Fibroblast of lung (primary cell): Measurements from ENCODE around the gene FGGY. TPM values are rescaled to one million over a fixed set of nuclear protein-coding genes. Genes with fewer than 3 reads are reported as not detected.

Source experiments
- DNase-seq, 2 donors: peaks; one replicate each; pipeline versions ENCODE4 v3.0.0 to v3.0.0-alpha.2; 2010; ENCODE audit warnings: low read depth in 2 of 2
- H2AFZ ChIP-seq: 2 replicates; pipeline ENCODE4 v1.5.1; 2012; ENCODE audit warnings: low read length, control low read depth, inconsistent platforms
- H3K27ac ChIP-seq: 2 replicates; pipeline ENCODE4 v1.5.1; 2011; ENCODE audit warnings: low read length, control low read depth; ENCODE audit not compliant: insufficient read depth
- H3K27me3 ChIP-seq: 2 replicates; pipeline ENCODE4 v1.5.1; 2011; ENCODE audit warnings: mild to moderate bottlenecking, low read length; ENCODE audit not compliant: control insufficient read depth, insufficient read depth
- H3K36me3 ChIP-seq: 2 replicates; pipeline ENCODE4 v1.5.1; 2011; ENCODE audit warnings: low read length; ENCODE audit not compliant: control insufficient read depth, insufficient read depth
- H3K4me1 ChIP-seq: 2 replicates; pipeline ENCODE4 v1.5.1; 2011; ENCODE audit warnings: low read length; ENCODE audit not compliant: control insufficient read depth, insufficient read depth; ENCODE audit errors: extremely low read depth
- H3K4me2 ChIP-seq: 2 replicates; pipeline ENCODE4 v1.5.1; 2011; ENCODE audit warnings: low read length, control low read depth; ENCODE audit not compliant: insufficient read depth; ENCODE audit errors: extremely low read depth
- H3K4me3 ChIP-seq, 4 experiments: fragments of 200-600 bp in 1 of 4; sonication (generic) in 1 of 4; replicated peaks in 1 of 4; 2 replicates each; pipeline ENCODE4 v1.5.1; 2011 to 2016; ENCODE audit warnings: low read length in 4 of 4, low read depth in 3 of 4, mild to moderate bottlenecking in 3 of 4, control low read depth in 2 of 4, inconsistent platforms in 1 of 4, mixed read lengths in 1 of 4; ENCODE audit not compliant: insufficient read depth in 1 of 4; ENCODE audit errors: control extremely low read depth in 1 of 4
- H3K79me2 ChIP-seq: 2 replicates; pipeline ENCODE4 v1.5.1; 2012; ENCODE audit warnings: mild to moderate bottlenecking, low read length, inconsistent platforms; ENCODE audit not compliant: control insufficient read depth, insufficient read depth
- H3K9ac ChIP-seq: 2 replicates; pipeline ENCODE4 v1.5.1; 2011; ENCODE audit warnings: mild to moderate bottlenecking, low read length, control low read depth; ENCODE audit not compliant: insufficient read depth
- H3K9me3 ChIP-seq: 2 replicates; pipeline ENCODE4 v1.5.1; 2012; ENCODE audit warnings: low read depth, low read length; ENCODE audit not compliant: control insufficient read depth, insufficient read depth
- H4K20me1 ChIP-seq: 2 replicates; pipeline ENCODE4 v1.5.1; 2011; ENCODE audit warnings: low read length; ENCODE audit not compliant: control insufficient read depth, insufficient read depth; ENCODE audit errors: extremely low read depth
- EZH2 ChIP-seq: IDR thresholded peaks from 2 replicates; pipeline ENCODE4 v1.5.1; 2012; ENCODE audit warnings: low read length, control low read depth, mild to moderate bottlenecking; ENCODE audit errors: missing control alignments
- polyA plus RNA-seq, 2 donors: library from polyadenylated mRNA; depleted of rRNA in 1 of 2; stranded (reverse) in 1 of 2; unstranded in 1 of 2; fragments of >200 nt; gene quantifications; 2 replicates each; pipeline ENCODE4 v1.2.1, GENCODE V29; 2011 to 2012; ENCODE audit warnings: missing spikeins in 1 of 2
- total RNA-seq: library from RNA; depleted of rRNA; stranded (reverse); fragments of >200 nt; gene quantifications from 2 replicates; pipeline ENCODE4 v1.2.1, GENCODE V29; 2014
- TF ChIP-seq, protein P1 (sequence below), 2 donors: IDR thresholded peaks in 1 of 2; conservative IDR thresholded peaks in 1 of 2; 1 replicate in 1 of 2; 2 replicates in 1 of 2; pipeline ENCODE4 v1.5.1; 2011 to 2012; ENCODE audit warnings: low read length in 2 of 2, control low read depth in 1 of 2, inconsistent platforms in 1 of 2, low read depth in 1 of 2, mild to moderate bottlenecking in 1 of 2

Gene FGGY
- total and polyA plus RNA-seq, 2 donors (not counting 1 experiment from before 2014, with no cell fraction given) = 9.5 to 32.4 TPM

DNA sequence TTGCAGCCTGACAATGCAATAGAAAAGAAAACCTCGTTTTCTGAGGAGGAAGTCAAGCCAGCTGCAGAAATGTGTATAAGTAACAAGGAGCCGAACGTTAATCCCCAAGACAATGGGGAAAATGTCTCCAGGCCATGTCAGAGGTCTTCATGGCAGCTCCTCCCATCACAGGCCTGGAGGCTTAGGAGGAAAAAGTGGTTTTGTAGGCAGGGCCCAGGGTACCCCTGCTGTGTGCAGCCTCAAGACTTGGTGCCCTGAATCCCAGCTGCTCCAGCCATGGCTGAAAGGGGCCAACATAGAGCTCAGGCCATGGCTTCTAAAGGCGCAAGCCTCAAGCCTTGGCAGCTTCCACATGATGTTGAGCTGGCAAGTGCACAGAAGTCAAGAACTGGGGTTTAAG is 439.9 kb downstream of the FGGY start:
- no peak overlapping the region for H3K9ac ChIP-seq
- no peaks in the 10 kb centered on the region for H3K36me3 ChIP-seq
- H2AFZ ChIP-seq = no peak overlapping the region
- H3K27me3 ChIP-seq = no peaks in the 10 kb centered on the region
- H3K79me2 ChIP-seq = no peaks in the 10 kb centered on the region
- DNase-seq = no peak
- no peak overlapping the region for H3K27ac ChIP-seq
- H3K4me2 ChIP-seq = no peak overlapping the region
- H4K20me1 ChIP-seq = no peaks in the 10 kb centered on the region
- H3K4me1 ChIP-seq = peaks cover 12% of the 10 kb centered on the region
- no peak for TF ChIP-seq EZH2
- TF ChIP-seq, protein P1, sequence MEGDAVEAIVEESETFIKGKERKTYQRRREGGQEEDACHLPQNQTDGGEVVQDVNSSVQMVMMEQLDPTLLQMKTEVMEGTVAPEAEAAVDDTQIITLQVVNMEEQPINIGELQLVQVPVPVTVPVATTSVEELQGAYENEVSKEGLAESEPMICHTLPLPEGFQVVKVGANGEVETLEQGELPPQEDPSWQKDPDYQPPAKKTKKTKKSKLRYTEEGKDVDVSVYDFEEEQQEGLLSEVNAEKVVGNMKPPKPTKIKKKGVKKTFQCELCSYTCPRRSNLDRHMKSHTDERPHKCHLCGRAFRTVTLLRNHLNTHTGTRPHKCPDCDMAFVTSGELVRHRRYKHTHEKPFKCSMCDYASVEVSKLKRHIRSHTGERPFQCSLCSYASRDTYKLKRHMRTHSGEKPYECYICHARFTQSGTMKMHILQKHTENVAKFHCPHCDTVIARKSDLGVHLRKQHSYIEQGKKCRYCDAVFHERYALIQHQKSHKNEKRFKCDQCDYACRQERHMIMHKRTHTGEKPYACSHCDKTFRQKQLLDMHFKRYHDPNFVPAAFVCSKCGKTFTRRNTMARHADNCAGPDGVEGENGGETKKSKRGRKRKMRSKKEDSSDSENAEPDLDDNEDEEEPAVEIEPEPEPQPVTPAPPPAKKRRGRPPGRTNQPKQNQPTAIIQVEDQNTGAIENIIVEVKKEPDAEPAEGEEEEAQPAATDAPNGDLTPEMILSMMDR (conservative IDR thresholded peaks at IDR 0.05 in 1 of 2, IDR thresholded peaks at IDR 0.05 in 1 of 2; ENCODE audit: low read depth in 1 of 2, low read length in 2 of 2) = no peak
- no peak overlapping the region for H3K4me3 ChIP-seq
- H3K9me3 ChIP-seq = no peaks in the 10 kb centered on the region

DNA sequence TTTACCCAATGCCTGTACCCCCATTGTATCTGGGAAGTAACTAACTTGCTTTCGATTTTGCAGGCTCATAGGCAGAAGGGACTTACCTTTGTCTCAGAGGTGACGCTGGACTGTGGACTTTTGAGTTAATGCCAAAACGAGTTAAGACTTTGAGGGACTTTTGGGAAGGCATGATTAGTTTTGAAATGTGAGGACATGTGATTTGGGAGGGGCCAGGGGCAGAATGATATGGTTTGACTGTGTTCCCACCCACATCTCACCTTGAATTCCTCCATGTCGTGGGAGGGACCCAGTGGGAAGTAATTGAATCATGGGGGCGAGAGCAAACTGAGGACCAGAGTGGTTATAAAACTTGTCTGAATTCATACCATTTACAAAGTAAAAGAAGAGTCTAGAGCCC is 440.7 kb downstream of the FGGY start:
- Histone ChIP-seq H4K20me1 (no peaks in the 10 kb centered on the region), H3K4me1 (peaks cover 4% of the 10 kb centered on the region), H3K4me3 (no peak overlapping the region), H3K4me2 (no peak overlapping the region), H3K9ac (no peak overlapping the region), H3K36me3 (no peaks in the 10 kb centered on the region), H3K9me3 (no peaks in the 10 kb centered on the region), H3K27ac (peak overlapping the region; percentile 49), H3K79me2 (no peaks in the 10 kb centered on the region), H3K27me3 (no peaks in the 10 kb centered on the region), H2AFZ (no peak overlapping the region)
- TF ChIP-seq, protein P1 (conservative IDR thresholded peaks at IDR 0.05 in 1 of 2, IDR thresholded peaks at IDR 0.05 in 1 of 2; ENCODE audit: low read depth in 1 of 2, low read length in 2 of 2) = no peak
- no peak for DNase-seq

DNA sequence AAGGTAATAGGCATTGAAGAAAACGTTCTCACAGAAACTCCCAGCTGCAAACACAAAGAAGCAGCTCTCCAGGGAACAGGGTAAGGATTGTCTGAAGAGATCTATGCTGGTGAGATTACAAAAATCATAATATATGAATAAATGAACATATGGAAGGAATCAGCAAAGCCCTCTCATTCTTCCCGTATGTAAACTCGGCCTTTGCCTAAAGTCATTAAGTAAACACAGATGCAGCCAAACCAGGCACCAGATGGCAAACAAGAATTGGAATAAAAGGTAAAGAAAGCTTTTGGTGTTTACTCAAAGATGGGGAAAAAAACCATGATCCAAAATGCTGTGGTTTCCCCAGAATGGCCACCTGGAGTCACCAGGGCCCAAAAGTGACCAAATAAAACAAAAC is 441.3 kb downstream of the FGGY start:
- Histone ChIP-seq H3K9me3 (no peaks in the 10 kb centered on the region), H4K20me1 (no peaks in the 10 kb centered on the region), H3K27me3 (no peaks in the 10 kb centered on the region), H2AFZ (no peak overlapping the region), H3K36me3 (no peaks in the 10 kb centered on the region), H3K27ac (peak overlapping the region; percentile 49), H3K9ac (no peak overlapping the region), H3K4me3 (no peak overlapping the region), H3K4me1 (peaks cover 2% of the 10 kb centered on the region), H3K79me2 (no peaks in the 10 kb centered on the region), H3K4me2 (peak overlapping the region; percentile 11)
- no peak for TF ChIP-seq EZH2
- TF ChIP-seq, protein P1 (conservative IDR thresholded peaks at IDR 0.05 in 1 of 2, IDR thresholded peaks at IDR 0.05 in 1 of 2; ENCODE audit: low read depth in 1 of 2, low read length in 2 of 2) = no peak
- DNase-seq = peak; percentile 78 to 95
